GM21390 (cell line): ENCODE results near the gene MYO1E.
A peak's percentile ranks its signal among the peaks of the same experiment; 100 is the strongest.
"Not testable (repeated sequence)": the region's sequence is repeated elsewhere in the genome, so short reads cannot be mapped to it uniquely, and the experiment has no call there.

Experiments used
- ATAC-seq: cut with Tn5 transposase; IDR thresholded peaks from one replicate; pipeline ENCODE4 v1.9.1; 2021; ENCODE audit not compliant: unreplicated experiment

The MYO1E gene

GRCh38 chr15:59372352-59373211 is at the start of gene MYO1E:
Gene MYO1E (minus strand): TSS chr15:59372871. CDS start chr15:59372500, 371 bp downstream.
- ATAC-seq, result peak; percentile 53

GRCh38 chr15:59420986-59421618 is 48.4 kb upstream of the MYO1E start:
- ATAC-seq, result no peak

DNA sequence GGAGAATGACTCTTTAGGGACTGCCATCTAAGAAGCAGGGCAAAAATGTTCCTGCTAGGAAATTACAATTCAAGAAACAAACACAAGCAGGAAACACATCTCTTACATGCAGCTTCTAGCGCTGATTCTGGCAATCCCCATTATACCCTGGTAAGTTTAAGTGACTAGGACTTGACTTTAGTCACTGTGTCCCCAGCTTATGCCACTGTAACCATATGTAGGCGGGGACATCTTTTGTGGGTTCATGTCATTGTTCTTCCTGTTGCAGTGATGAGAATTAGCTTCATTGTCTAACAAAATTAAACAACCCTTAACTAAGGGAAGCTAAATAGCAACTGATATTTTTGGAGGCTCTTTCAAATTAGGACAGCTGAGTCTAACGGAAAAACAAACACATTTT is 47.4 kb upstream of the MYO1E start:
- ATAC-seq, result no peak

GRCh38 chr15:59419170-59419569 is 46.5 kb upstream of the MYO1E start:
- ATAC-seq, result no peak

- ATAC-seq, result no peak
These were observed 44.1 kb upstream of the MYO1E start for GRCh38 chr15:59416816-59417215.

- no peak for ATAC-seq
These were observed 40.9 kb upstream of the MYO1E start for GRCh38 chr15:59413577-59413976.

- no peak for ATAC-seq
These were observed 37.8 kb upstream of the MYO1E start for GRCh38 chr15:59410391-59410896.

GRCh38 chr15:59407946-59408345 is 35.3 kb upstream of the MYO1E start:
- ATAC-seq, result no peak

DNA sequence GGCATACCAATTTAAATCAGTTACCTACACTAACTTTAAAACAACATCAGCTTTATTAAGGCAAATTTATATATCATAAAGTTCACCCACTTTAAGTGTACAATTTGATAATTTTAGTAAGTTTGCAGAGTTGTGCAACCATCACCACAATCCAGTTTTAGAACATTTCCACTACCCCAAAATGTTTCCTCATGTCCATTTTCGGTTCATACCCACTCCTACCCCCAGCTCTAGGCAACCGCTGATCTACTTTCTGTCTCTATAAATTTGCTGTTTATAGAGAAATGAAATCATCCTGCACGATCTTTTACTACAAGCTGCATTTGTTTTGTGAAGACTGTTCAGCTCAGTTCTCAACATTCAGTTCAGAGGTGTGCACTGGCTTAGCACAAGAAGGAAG is 33.8 kb upstream of the MYO1E start:
- ATAC-seq, result no peak

- ATAC-seq, result no peak
These were observed 32.4 kb upstream of the MYO1E start for GRCh38 chr15:59405079-59405478.

DNA sequence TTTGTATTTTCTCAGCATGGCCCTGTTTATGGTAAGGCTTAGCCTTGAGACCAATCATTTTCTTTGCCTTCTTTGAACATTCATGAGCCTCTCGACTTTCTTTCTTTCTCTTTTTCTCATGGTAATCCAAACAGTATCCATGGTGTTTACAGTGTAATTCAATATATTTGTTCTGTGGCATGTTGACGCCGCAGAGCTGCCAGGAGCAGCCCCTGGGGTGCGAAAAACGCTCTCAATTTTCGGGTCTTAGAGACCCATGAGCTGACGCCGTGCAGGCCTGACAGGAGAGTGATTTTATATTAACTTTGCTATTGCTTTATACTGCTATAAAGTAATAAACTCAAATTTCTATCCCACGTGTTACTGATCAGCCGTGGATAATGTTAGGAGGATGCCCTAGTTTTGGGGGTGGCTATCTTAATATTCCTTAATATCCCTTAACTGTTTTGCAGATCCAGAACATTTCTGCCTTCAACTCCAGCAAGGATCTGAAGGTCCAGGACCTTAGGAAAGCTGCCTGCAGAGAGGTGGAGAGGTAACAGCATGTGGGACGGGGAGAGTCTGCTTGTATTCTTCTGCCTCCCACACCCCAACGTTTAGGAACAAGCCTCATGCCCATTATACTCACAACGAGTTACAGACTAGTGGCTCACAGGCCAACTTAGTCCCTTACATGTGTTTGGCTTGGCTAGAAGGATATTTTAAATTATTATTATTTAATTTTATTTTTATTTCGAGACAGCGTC is 29.3 kb upstream of the MYO1E start:
- no peak for ATAC-seq

DNA sequence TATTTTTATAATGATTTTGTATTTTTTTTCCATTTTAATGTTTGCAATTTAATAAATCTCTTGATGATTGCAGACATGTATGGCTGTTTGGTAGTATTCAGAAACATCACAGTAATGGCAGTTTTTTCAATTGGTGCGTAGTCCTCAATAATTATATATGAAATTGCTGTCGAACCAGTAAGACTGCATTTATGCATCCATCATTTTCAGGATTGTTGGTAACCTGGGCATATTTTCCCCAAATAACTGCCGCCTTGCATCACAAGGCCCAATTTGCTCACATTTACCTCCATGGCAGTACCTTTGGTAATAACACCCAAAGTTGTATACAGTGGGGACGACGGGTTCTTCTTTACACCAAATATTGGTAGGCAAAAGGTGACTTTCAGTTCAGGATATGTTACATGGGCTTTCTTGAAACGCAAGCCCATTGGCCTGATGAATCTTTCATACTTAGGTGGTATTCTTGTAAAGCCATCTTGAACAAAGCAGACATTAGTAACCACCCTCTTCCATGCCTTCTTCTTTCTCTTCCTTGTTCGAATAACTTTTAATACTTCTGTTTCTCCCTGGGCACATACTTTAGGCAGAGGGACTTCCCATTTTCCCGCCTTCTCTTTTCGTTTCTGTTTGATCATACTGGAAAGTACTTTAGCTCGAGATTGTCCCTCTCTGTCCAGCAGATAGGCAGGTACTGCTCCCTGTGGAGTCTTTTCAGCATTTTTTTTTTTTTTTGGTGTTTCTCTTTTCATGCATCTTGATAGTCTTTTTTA is 28.6 kb upstream of the MYO1E start:
- ATAC-seq, result not testable (repeated sequence)

DNA sequence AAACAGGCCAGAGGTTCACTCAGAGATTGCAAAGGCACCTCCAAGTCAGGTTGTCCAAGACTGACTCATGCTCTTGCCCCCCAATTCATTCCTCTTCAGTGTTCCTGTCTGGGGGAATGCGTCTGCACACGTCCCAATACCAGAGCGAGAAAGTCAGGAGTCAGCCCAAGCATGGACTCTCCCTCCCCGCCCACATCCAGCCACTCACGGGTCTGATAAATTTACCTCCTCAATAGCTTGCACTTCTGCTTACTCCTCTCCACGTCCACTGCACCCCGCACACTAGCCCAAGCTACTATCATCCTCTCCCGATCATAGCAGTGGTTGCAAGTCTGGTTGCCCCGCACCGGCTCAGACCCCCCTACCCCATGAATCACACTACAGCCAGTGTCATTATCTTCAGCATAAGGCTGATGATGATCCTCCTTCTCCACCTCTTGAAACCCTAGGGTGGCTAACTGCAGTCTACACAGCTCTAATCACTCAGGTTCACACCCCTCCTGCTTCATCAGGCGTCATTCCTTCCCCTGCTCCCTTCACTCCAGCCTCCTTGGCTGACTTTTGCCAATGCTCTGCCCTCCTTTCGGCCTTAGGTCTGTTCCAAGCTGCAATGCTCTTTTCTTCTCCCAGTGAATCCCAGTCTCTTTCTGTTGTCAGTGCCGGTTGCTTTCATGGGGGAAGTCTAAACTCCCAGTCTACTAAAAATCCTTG is 27.6 kb upstream of the MYO1E start:
- ATAC-seq, result no peak

DNA sequence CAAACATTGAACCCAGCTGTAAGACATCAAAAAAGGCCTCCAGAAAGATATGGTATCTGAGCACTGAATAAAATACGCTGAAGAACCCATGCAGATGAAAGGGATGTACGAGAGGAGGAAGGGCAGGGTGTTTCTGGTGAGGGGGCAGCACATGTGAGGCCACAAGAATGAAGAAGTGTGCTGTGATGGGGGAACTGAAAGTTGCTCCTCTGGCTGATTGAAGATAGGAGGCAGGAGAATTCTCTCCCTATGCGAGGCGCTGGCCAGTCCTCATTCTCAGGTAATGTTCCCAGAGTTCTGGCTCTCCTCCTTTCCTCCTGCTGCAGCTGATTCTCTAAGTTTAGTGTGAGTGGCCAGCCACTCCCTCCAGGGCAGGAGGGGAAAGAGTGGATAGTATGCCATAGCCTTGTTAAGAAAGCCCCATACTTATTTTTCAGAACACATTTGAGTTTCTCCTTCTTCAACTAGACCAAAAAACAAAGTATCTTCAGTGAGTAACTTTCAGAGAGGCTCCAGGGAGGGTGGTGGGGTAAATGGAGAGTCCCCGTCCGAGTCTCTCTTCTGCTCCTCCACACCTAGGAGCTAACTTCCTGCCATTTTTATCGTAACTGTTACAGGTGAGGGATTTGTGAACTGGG is 26.9 kb upstream of the MYO1E start:
- peak; percentile 81 for ATAC-seq

GRCh38 chr15:59398220-59398619 is 25.5 kb upstream of the MYO1E start:
- no peak for ATAC-seq

- ATAC-seq, result no peak
These were observed 24.0 kb upstream of the MYO1E start for GRCh38 chr15:59396679-59397078.

- no peak for ATAC-seq
These were observed 23.5 kb upstream of the MYO1E start for GRCh38 chr15:59396211-59396610.

DNA sequence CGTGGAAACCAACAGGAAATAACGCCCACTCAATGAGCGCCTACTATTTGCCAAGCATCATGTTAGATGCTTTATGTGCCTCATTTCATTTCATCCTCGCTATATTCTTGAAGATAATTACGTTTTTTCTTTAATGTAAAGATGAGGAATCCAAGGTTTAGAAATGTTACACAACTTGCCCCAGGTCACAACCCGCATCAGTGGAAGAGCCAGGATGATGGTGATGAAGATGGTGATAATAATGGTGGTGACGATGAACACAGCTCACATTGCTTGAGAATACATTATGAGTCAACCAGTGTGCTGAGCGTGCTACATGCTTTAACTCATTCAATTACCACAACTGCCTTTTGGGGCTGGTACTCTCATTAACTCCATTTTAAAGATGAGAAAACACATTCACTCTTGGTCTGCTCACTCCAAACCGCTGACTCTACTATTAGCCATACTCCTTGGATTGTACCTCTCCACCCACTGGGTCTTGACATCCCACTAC is 21.5 kb upstream of the MYO1E start:
- ATAC-seq, result no peak

GRCh38 chr15:59392299-59392698 is 19.6 kb upstream of the MYO1E start:
- ATAC-seq, result no peak
